LNCaP clone FGC (cell line): ENCODE results near the gene SERPINC1.

Experiments
- DNase-seq: peaks from one replicate; pipeline ENCODE4 v3.0.0-alpha.2; 2011; ENCODE audit warnings: low read depth
- H3K4me3 ChIP-seq: 2 replicates; pipeline ENCODE4 v1.5.1; 2011; ENCODE audit warnings: mild to moderate bottlenecking, low read depth, low read length, control low read depth
- TF ChIP-seq, protein P1 (sequence below): IDR thresholded peaks from 2 replicates; pipeline ENCODE4 v1.5.1; 2012; ENCODE audit warnings: mild to moderate bottlenecking; ENCODE audit not compliant: control insufficient read depth, insufficient read depth; ENCODE audit errors: extremely low read depth

SERPINC1 gene

DNA sequence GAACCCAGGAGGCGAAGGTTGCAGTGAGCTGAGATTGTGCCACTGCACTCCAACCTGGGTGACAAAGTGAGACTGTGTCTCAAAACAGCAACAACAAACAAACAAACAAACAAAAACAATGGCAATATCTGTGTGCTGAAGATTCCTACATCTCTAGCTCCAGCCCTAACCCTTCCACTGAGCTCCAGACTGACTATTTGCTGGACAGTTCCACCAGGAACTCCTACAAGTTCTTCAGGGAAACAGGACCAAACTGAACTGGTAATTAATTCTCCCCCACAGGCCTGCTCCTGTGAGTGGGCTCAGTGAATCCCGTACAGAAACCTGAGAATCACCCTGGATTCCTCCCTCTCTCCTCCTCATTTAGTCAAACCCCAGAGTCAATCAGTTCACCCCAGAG is 1.5 kb downstream of the SERPINC1 start:
- no peak for DNase-seq
- no peak overlapping the region for H3K4me3 ChIP-seq
- TF ChIP-seq, protein P1, sequence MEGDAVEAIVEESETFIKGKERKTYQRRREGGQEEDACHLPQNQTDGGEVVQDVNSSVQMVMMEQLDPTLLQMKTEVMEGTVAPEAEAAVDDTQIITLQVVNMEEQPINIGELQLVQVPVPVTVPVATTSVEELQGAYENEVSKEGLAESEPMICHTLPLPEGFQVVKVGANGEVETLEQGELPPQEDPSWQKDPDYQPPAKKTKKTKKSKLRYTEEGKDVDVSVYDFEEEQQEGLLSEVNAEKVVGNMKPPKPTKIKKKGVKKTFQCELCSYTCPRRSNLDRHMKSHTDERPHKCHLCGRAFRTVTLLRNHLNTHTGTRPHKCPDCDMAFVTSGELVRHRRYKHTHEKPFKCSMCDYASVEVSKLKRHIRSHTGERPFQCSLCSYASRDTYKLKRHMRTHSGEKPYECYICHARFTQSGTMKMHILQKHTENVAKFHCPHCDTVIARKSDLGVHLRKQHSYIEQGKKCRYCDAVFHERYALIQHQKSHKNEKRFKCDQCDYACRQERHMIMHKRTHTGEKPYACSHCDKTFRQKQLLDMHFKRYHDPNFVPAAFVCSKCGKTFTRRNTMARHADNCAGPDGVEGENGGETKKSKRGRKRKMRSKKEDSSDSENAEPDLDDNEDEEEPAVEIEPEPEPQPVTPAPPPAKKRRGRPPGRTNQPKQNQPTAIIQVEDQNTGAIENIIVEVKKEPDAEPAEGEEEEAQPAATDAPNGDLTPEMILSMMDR, result no peak

GRCh38 chr1:173914366-173914871 is 2.7 kb downstream of the SERPINC1 start:
- DNase-seq, result no peak
- TF ChIP-seq, protein P1, result peak; percentile 51
- no peak overlapping the region for H3K4me3 ChIP-seq

- DNase-seq, result no peak
- H3K4me3 ChIP-seq, result no peak overlapping the region
- TF ChIP-seq, protein P1, result no peak
These were observed 4.0 kb downstream of the SERPINC1 start for GRCh38 chr1:173913111-173913510.

DNA sequence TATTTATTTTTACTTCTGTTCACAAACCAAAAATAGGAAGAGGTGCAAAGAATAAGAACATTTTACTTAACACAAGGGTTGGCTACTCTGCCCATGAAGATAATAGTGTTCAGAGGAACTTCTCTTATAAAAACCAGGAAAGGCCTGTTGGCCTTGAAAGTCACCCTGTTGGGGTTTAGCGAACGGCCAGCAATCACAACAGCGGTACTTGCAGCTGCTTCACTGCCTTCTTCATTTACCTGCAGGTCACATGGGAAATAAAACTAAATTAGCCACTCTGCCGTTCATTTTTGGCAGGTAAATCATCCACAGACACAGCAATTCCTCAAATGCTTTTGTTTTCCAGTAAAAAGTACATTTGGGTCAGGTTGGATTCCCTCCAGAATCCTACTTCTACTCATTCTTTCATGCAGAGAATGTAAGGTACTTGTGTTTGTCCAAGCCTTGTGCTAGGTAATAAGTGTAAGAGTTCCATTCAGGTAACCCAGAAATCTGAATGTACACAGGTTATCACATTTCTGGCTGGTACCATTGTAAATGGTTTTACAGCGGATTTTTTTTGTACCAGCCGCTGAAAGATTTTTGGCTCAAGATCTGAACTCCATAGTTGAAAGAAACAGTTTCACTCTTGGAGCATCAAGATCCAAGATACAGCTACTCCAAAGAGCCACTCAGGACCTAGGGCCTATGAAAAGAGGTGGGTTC is 13.1 kb downstream of the SERPINC1 start:
- DNase-seq, result no peak
- TF ChIP-seq, protein P1, result no peak
- H3K4me3 ChIP-seq, result no peak overlapping the region

DNA sequence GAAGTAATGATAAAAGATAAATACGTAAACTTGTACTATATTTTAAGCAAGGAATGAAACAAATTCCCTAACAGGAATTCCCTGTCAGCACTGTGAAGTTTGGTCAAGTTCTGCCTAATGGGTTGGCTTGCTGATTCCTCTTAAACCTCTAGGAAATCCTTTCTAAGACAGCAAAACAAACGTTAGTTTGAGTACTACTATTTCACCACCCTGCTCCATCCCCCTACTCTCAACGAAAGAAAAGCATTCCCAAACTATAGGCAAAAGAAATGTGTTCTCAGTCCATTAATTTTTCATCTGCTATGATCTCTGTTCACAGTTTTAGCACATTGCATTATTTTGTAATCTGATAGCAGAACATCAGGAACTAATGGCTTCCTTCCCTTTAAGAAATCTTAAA is 16.1 kb downstream of the SERPINC1 start:
- no peak for DNase-seq
- no peak overlapping the region for H3K4me3 ChIP-seq
- TF ChIP-seq, protein P1, result no peak

DNA sequence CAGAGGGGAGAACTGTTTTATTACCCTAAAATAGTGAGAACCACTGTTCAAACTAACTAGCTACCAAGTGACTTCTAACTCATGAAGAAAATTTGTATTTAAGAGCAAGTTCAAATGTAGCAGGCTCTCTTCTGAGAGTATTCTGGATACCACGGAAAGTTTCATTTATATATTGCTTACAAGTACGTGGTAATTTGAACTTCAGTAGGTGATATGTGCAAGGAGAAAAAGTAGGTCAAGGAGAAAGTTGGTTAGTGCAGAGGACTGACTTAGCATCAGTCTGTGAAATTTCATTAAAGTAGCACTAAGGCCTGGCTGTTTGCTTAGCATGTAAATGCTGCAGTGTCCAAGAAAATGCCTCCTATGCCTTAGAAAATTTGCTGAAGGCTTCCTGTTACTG is 16.7 kb downstream of the SERPINC1 start:
- TF ChIP-seq, protein P1, result no peak
- H3K4me3 ChIP-seq, result no peak overlapping the region
- no peak for DNase-seq

- TF ChIP-seq, protein P1, result no peak
- DNase-seq, result no peak
- H3K4me3 ChIP-seq, result no peak overlapping the region
These were observed 22.9 kb downstream of the SERPINC1 start for GRCh38 chr1:173894189-173894588.
